Peyer's patch (tissue), 4 donors: ENCODE data around the gene TTYH1. TPM values are rescaled to one million over a fixed set of nuclear protein-coding genes. Genes with fewer than 3 reads are reported as not detected.

Experiments
- DNase-seq, 3 donors: peaks; one replicate each; pipeline ENCODE4 v3.0.0-alpha.2; 2017 to 2019
- H3K27ac ChIP-seq, 4 donors: fragments of 200-600 bp; sonication (generic); one replicate each; pipeline ENCODE4 v1.5.1; 2016 to 2019
- H3K27me3 ChIP-seq, 2 donors: fragments of 200-600 bp; sonication (generic); one replicate each; pipeline ENCODE4 v1.5.1; 2019
- H3K36me3 ChIP-seq, 3 donors: fragments of 200-600 bp; sonication (generic); one replicate each; pipeline ENCODE4 v1.5.1; 2016 to 2019
- H3K4me1 ChIP-seq, 4 donors: fragments of 200-600 bp; sonication (generic); one replicate each; pipeline ENCODE4 v1.5.1; 2016 to 2019
- H3K4me3 ChIP-seq, 4 donors: fragments of 200-600 bp; sonication (generic); 1 replicate in 3 of 4; 2 replicates in 1 of 4; pipeline ENCODE4 v1.5.1; 2016 to 2019; ENCODE audit warnings: mild to moderate bottlenecking in 1 of 4
- H3K9me3 ChIP-seq, 4 donors: fragments of 200-600 bp; sonication (generic); one replicate each; pipeline ENCODE4 v1.5.1; 2016 to 2019; ENCODE audit warnings: mild to moderate bottlenecking in 1 of 4
- CTCF ChIP-seq, 6 experiments: fragments of 450-650 bp in 4 of 6; fragments of 200-600 bp in 2 of 6; sonication (generic) in 1 of 6; IDR thresholded peaks; one replicate each; pipeline ENCODE4 v1.5.1; 2017 to 2019; ENCODE audit warnings: antibody characterized with exemption in 6 of 6, mild to moderate bottlenecking in 3 of 6, moderate library complexity in 1 of 6
- POLR2A ChIP-seq, 2 donors: fragments of 450-650 bp; IDR thresholded peaks; one replicate each; pipeline ENCODE4 v1.5.1; 2017; ENCODE audit warnings: antibody characterized with exemption in 2 of 2, mild to moderate bottlenecking in 2 of 2, moderate library complexity in 2 of 2
- total RNA-seq, 4 donors: library from RNA; depleted of rRNA; stranded (reverse); fragments of >200 nt; gene quantifications; one replicate each; pipeline ENCODE4 v1.1.0, GENCODE V29; 2016

TTYH1 gene
- total RNA-seq, 4 donors from 2014 or later = 0.35 TPM; not detected in 3

- Histone ChIP-seq H3K4me3 (no peak overlapping the region), H3K36me3 (peaks cover 0 to 93% (median 10%) of the 10 kb centered on the region in 3 donors), H3K27me3 (no peaks in the 10 kb centered on the region), H3K9me3 (no peaks in the 10 kb centered on the region), H3K4me1 (peaks cover 3 to 35% (median 12%) of the 10 kb centered on the region in 4 donors), H3K27ac (no peak overlapping the region)
- TF ChIP-seq POLR2A (IDR thresholded peaks at IDR 0.05) (no peak), CTCF (IDR thresholded peaks at IDR 0.05) (no peak)
- no peak for DNase-seq
Measured at GRCh38 chr19:54454781-54455675, 39.8 kb downstream of the TTYH1 start.

GRCh38 chr19:54455786-54456422, 40.6 kb downstream of the TTYH1 start:
- no peak for DNase-seq
- Histone ChIP-seq H3K9me3 (no peaks in the 10 kb centered on the region), H3K4me1 (peaks cover 0 to 35% (median 4%) of the 10 kb centered on the region in 4 donors), H3K4me3 (no peak overlapping the region), H3K27me3 (no peaks in the 10 kb centered on the region), H3K36me3 (peaks cover 0 to 100% (median 10%) of the 10 kb centered on the region in 3 donors), H3K27ac (no peak overlapping the region)
- no peak for TF ChIP-seq CTCF (IDR thresholded peaks at IDR 0.05)
- no peak for TF ChIP-seq POLR2A (IDR thresholded peaks at IDR 0.05)

GRCh38 chr19:54456423-54457373, 41.4 kb downstream of the TTYH1 start:
- H3K4me3 ChIP-seq = no peak overlapping the region
- no peak overlapping the region for H3K27ac ChIP-seq
- H3K9me3 ChIP-seq = no peaks in the 10 kb centered on the region
- H3K27me3 ChIP-seq = no peaks in the 10 kb centered on the region
- H3K4me1 ChIP-seq = peaks cover 0 to 34% (median under 1%) of the 10 kb centered on the region in 4 donors
- DNase-seq = no peak
- TF ChIP-seq POLR2A (IDR thresholded peaks at IDR 0.05) (no peak), CTCF (IDR thresholded peaks at IDR 0.05) (no peak)
- H3K36me3 ChIP-seq = peaks cover 0 to 100% (median 10%) of the 10 kb centered on the region in 3 donors

DNA sequence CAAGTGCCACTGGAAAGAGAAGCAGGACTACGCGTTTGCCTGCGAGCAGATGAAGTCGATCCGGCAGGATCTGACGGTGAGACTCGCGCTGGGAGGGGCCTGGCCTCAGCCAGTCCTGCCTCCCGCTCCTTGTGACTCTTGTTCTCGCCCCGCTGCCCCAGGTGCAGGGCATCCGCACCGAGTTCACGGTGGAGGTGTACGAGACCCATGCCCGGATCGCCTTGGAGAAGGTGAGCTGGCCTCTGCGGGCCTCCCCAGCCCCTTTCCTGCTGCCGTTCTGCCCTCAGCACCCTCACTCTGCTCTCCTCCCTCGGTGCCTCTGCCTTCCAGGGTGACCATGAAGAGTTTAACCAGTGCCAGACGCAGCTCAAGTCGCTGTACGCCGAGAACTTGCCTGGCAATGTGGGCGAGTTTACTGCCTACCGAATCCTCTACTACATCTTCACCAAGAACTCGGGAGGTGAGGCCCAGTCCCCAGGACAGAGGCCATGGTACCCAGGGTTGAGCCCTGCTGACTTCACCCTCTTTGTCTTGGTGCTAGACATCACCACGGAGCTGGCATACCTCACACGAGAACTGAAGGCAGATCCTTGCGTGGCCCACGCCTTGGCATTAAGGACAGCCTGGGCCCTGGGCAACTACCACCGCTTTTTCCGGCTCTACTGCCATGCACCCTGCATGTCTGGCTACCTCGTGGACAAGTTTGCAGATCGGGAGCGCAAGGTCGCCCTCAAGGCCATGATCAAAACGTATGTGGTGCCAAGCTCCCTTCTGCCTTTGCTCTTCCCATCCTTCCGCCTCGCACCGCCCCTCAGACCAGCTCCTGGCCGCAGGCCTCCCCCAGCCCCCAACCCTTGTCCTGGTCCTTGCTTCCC, 42.7 kb downstream of the TTYH1 start:
- Histone ChIP-seq H3K27me3 (no peaks in the 10 kb centered on the region), H3K9me3 (no peaks in the 10 kb centered on the region), H3K36me3 (peaks cover 0 to 91% (median 10%) of the 10 kb centered on the region in 3 donors), H3K4me3 (no peak overlapping the region), H3K27ac (no peak overlapping the region), H3K4me1 (peaks cover 3 to 36% (median 10%) of the 10 kb centered on the region in 4 donors)
- DNase-seq = no peak
- TF ChIP-seq CTCF (IDR thresholded peaks at IDR 0.05) (no peak), POLR2A (IDR thresholded peaks at IDR 0.05) (no peak)
